GM12878 (cell line): ENCODE results near the gene WHAMM. TPM values are rescaled to one million over a fixed set of nuclear protein-coding genes. Genes with fewer than 3 reads are reported as not detected.

ENCODE experiments used
- ATAC-seq: fragments of 200-7000 bp; cut with Tn5 transposase; 3 replicates; pipeline ENCODE4 v1.9.1; 2020; ENCODE audit warnings: mild to moderate bottlenecking, moderate library complexity
- BruUV-seq: library from RNA; stranded (reverse); fragments of 400-500 nt; replicated peaks from 2 replicates; lab custom pipeline; 2021; lab: Mats Ljungman, UMichigan
- CTCF ChIA-PET: fragments of 300-600 bp; sonication (Branson Sonifier 250); formaldehyde crosslinking; extraction: SDS; loops from one replicate; lab custom pipeline; 2021; ENCODE audit warnings: inconsistent platforms; lab: Yijun Ruan, JAX
- POLR2A ChIA-PET: fragments of 350-600 bp; formaldehyde crosslinking; extraction: SDS; loops from one replicate; lab custom pipeline; 2021; ENCODE audit warnings: inconsistent platforms; lab: Charles Lee
- RAD21 ChIA-PET: fragments of 300-600 bp; sonication (Branson Sonifier 250); formaldehyde crosslinking; loops from one replicate; lab custom pipeline; 2023; ENCODE audit warnings: antibody characterized with exemption; ENCODE audit not compliant: unreplicated experiment; lab: Charles Lee
- SMC1A ChIA-PET: fragments of 300-600 bp; sonication (Branson Sonifier 250); formaldehyde crosslinking; loops from one replicate; lab custom pipeline; 2023; ENCODE audit not compliant: unreplicated experiment, uncharacterized antibody; lab: Charles Lee
- DNase-seq: peaks from one replicate; pipeline ENCODE4 v3.0.0-alpha.2; 2011; ENCODE audit warnings: low read depth, low spot score
- FAIRE-seq: peaks from 3 replicates; lab custom pipeline; 2011; peaks lifted over from hg19 to GRCh38; lab: Jason Lieb, UNC
- H2AFZ ChIP-seq: 2 replicates; pipeline ENCODE4 v1.6.0; 2011; ENCODE audit warnings: low read depth, low read length, control low read depth; ENCODE audit not compliant: control insufficient read depth
- H3K27ac ChIP-seq: 2 replicates; pipeline ENCODE4 v1.5.1; 2011; ENCODE audit warnings: control low read depth; ENCODE audit not compliant: control insufficient read depth, insufficient read depth
- H3K27me3 ChIP-seq, 2 experiments: replicated peaks in 1 of 2; 2 replicates each; pipeline versions ENCODE4 v1.6.0 to v1.6.1; 2011; ENCODE audit warnings: low read length in 1 of 2; ENCODE audit not compliant: control insufficient read depth in 2 of 2, insufficient read depth in 2 of 2
- H3K36me3 ChIP-seq, 2 experiments: 2 replicates each; pipeline ENCODE4 v1.5.1; 2011; ENCODE audit warnings: low read length in 1 of 2; ENCODE audit not compliant: control insufficient read depth in 2 of 2, insufficient read depth in 2 of 2
- H3K4me1 ChIP-seq: 2 replicates; pipeline ENCODE4 v1.6.1; 2011; ENCODE audit warnings: mild to moderate bottlenecking, low read length, moderate library complexity, mixed read lengths; ENCODE audit not compliant: control insufficient read depth, insufficient read depth
- H3K4me2 ChIP-seq: 2 replicates; pipeline ENCODE4 v1.6.0; 2011; ENCODE audit warnings: control low read depth; ENCODE audit not compliant: control insufficient read depth, insufficient read depth
- H3K4me3 ChIP-seq: fragments of 200-600 bp; sonication (generic); 2 replicates; pipeline ENCODE4 v1.5.1; 2016
- H3K79me2 ChIP-seq: 2 replicates; pipeline ENCODE4 v1.6.0; 2011; ENCODE audit warnings: low read length; ENCODE audit not compliant: control insufficient read depth, insufficient read depth
- H3K9ac ChIP-seq: 2 replicates; pipeline ENCODE4 v1.8.0; 2011; ENCODE audit warnings: low read length, control low read depth, mixed read lengths; ENCODE audit not compliant: control insufficient read depth, insufficient read depth
- H3K9me3 ChIP-seq: replicated peaks from 3 replicates; pipeline ENCODE4 v1.5.1; 2011; ENCODE audit warnings: mild to moderate bottlenecking, low read length; ENCODE audit not compliant: control insufficient read depth, insufficient read depth
- H4K20me1 ChIP-seq: 2 replicates; pipeline ENCODE4 v1.6.0; 2011; ENCODE audit not compliant: control insufficient read depth, insufficient read depth
- ATF7 ChIP-seq: fragments of 450-650 bp; IDR thresholded peaks from 2 replicates; pipeline ENCODE4 v1.6.1; 2016; ENCODE audit warnings: low read depth, mild to moderate bottlenecking
- FOXK2 ChIP-seq: fragments of 450-650 bp; IDR thresholded peaks from 2 replicates; pipeline ENCODE4 v1.6.1; 2017; ENCODE audit warnings: mild to moderate bottlenecking, moderate library complexity
- NR2F1 ChIP-seq: fragments of 450-650 bp; conservative IDR thresholded peaks from 2 replicates; pipeline ENCODE4 v1.6.1; 2017; ENCODE audit warnings: mild to moderate bottlenecking
- POLR2A ChIP-seq: IDR thresholded peaks from 2 replicates; pipeline ENCODE4 v1.6.1; 2011; ENCODE audit warnings: low read depth, mild to moderate bottlenecking, low read length
- POLR2AphosphoS2 ChIP-seq: IDR thresholded peaks from 2 replicates; pipeline ENCODE4 v1.6.1; 2011; ENCODE audit warnings: low read depth, mild to moderate bottlenecking, low read length, improper control_type of control experiment, moderate library complexity
- YBX1 ChIP-seq: fragments of 450-650 bp; IDR thresholded peaks from 2 replicates; pipeline ENCODE4 v1.6.1; 2016; ENCODE audit warnings: antibody characterized with exemption
- ZBED1 ChIP-seq: IDR thresholded peaks from 2 replicates; pipeline ENCODE4 v1.6.1; 2016; ENCODE audit warnings: borderline replicate concordance
- ZNF274 ChIP-seq: IDR thresholded peaks from one replicate; pipeline ENCODE4 v1.8.0; 2011; ENCODE audit not compliant: insufficient read length, insufficient read depth
- WGBS: methylation state at CpG from one replicate; pipeline ENCODE4 v1.1.6; 2016; ENCODE audit warnings: low lambda C conversion rate; ENCODE audit not compliant: insufficient replicate concordance, insufficient coverage; ENCODE audit errors: missing lambda C conversion rate; 5-methylcytosine and 5-hydroxymethylcytosine counted together
- in situ Hi-C: fragments of 300-500 bp; cut with MboI; formaldehyde crosslinking; loops from 9 replicates; pipeline ENCODE4 v1.14.3; 2018; ENCODE audit warnings: mixed read lengths
- intact Hi-C: fragments of 100-400 bp; cut with micrococcal nuclease; formaldehyde crosslinking; loops from one replicate; pipeline ENCODE4 v1.14.2; 2022; ENCODE audit not compliant: unreplicated experiment
- polyA plus RNA-seq, 11 experiments: library from polyadenylated mRNA; depleted of rRNA in 4 of 11; unstranded in 6 of 11; stranded (reverse) in 5 of 11; fragments of >200 nt; fragmentation: Nextera tagmentation in 4 of 11; fragmentation: Illumina TruSeq in 1 of 11; extraction: Ambion mirVana in 4 of 11; extraction: Trizol in 1 of 11; gene quantifications; 1 replicate in 1 of 11; 2 replicates in 10 of 11; pipeline versions ENCODE4 v1.2.1 to v1.2.3, GENCODE V29; 2011 to 2016; ENCODE audit warnings: inconsistent platforms in 2 of 11, missing spikeins in 2 of 11, low read depth in 1 of 11
- total RNA-seq, 4 experiments: library from RNA; depleted of rRNA in 3 of 4; stranded (reverse); fragments of >200 nt in 3 of 4; fragmentation: Illumina TruSeq in 1 of 4; extraction: Trizol in 1 of 4; gene quantifications; 2 replicates each; pipeline versions ENCODE4 v1.2.1 to v1.2.3, GENCODE V29; 2013 to 2021
- TF ChIP-seq, protein P1 (sequence below): fragments of 450-650 bp; IDR thresholded peaks from 2 replicates; pipeline ENCODE4 v1.6.1; 2018; ENCODE audit warnings: mild to moderate bottlenecking, low read depth, moderate library complexity; ENCODE audit not compliant: partially characterized antibody
- TF ChIP-seq, protein P2 (sequence below): fragments of 450-650 bp; formaldehyde crosslinking; IDR thresholded peaks from 2 replicates; pipeline ENCODE4 v1.5.0; 2022; ENCODE audit warnings: mild to moderate bottlenecking, missing genetic modification characterization

Gene WHAMM
- total and polyA plus RNA-seq, 10 of the 15 experiments (the other 5 are each of a cell fraction or from before 2014, with no cell fraction given) = 0.87 to 6.7 (median 2.5) TPM

DNA sequence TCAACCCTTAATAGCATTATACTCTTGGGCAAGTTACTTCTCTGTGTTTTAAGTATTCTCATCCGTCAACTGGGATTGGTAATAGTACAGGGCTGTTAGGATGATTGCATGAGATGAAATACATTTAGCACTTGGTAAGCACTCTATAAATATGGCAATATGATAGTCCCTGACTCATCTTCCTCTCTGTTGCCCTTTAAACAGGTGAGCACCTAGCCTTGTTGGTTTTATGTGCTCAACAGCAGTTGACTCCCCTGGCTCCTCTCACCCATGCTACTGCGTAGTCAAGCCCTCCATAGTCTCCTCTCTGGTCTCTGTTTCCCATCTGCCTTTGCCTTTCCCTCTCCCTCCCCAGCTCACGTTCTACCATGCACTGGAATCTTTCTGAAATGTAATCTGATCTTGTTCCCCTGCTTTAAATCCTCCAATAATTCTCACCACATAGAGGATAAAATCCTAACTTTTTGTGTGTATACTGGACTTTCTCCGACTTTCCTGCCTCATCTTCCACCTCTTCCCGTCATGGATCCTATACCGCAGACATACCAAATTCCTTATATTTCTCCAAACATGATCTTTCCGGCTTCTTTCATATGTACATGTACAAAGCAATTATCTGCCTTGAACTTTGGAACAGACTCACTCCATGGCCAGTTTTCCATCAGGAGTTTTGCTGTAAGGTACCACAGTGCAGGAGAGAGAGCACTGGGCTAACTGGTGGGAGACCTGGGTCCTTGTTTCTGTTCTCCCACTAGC lies 45.9 kb upstream of the WHAMM start:
- WGBS = 98% methylated on average over 7 of the region's 7 CpGs
- intact Hi-C loops = no loop called here
- ATAC-seq (no peak), FAIRE-seq (no peak), DNase-seq (no peak)
- no peak overlapping the region for H3K4me2 ChIP-seq
- H3K4me1 ChIP-seq = no peaks in the 10 kb centered on the region
- no peaks in the 10 kb centered on the region; the same call in 2 of the 3 replicates for H3K9me3 ChIP-seq
- no peaks in the 10 kb centered on the region for H3K27me3 ChIP-seq
- CTCF ChIA-PET = interaction anchor here (1.0 kb wide), 1 partner anchor 85 kb away, joined by 3 read pairs; no protein-coding TSS in a partner anchor
- H4K20me1 ChIP-seq = no peaks in the 10 kb centered on the region
- H3K36me3 ChIP-seq = peaks cover 3 to 4% of the 10 kb centered on the region in 2 experiments; a peak in 3 of 4 replicates
- POLR2A ChIA-PET = interaction anchor here (1.0 kb wide), 1 partner anchor 15 kb away, joined by 4 read pairs; no protein-coding TSS in a partner anchor
- H3K27ac ChIP-seq = no peak overlapping the region
- H3K9ac ChIP-seq = no peak overlapping the region
- H3K79me2 ChIP-seq = no peaks in the 10 kb centered on the region
- TF ChIP-seq ATF7 = no peak
- TF ChIP-seq FOXK2 = no peak
- TF ChIP-seq POLR2A = no peak
- no peak for TF ChIP-seq NR2F1
- TF ChIP-seq ZBED1 = no peak
- in situ Hi-C loops = no loop called here
- SMC1A ChIA-PET = no interaction called here
- no peak overlapping the region for H2AFZ ChIP-seq
- no TSS peak for BruUV-seq
- no peak overlapping the region for H3K4me3 ChIP-seq
- RAD21 ChIA-PET = no interaction called here

DNA sequence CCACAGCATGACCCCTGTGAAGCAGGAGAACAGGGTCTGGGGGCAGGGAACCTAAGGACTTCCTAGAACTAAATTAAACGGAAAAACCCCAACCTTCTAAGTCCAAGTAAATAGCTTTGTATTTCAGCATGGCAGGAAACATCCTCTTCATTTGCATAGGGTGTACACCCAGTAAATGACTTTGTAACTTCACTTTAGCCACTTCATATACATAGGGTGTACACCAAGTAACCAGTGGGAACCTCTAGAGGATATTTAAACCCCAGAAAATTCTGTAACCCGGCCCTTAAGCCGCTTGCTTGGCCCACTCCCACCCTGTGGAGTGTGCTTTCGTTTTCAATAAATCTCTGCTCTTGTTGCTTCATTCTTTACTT lies 45.3 kb upstream of the WHAMM start:
- SMC1A ChIA-PET = no interaction called here
- RAD21 ChIA-PET = no interaction called here
- Histone ChIP-seq H2AFZ (no peak overlapping the region), H3K9me3 (no peaks in the 10 kb centered on the region; the same call in 2 of the 3 replicates), H3K9ac (no peak overlapping the region), H3K27ac (no peak overlapping the region), H3K4me3 (no peak overlapping the region), H3K79me2 (no peaks in the 10 kb centered on the region), H3K4me1 (no peaks in the 10 kb centered on the region), H3K36me3 (peaks cover 3 to 4% of the 10 kb centered on the region in 2 experiments; a peak in 3 of 4 replicates), H3K4me2 (no peak overlapping the region), H3K27me3 (no peaks in the 10 kb centered on the region), H4K20me1 (no peaks in the 10 kb centered on the region)
- WGBS = 29% methylated on average over 4 of the region's 4 CpGs
- no peak for ATAC-seq
- BruUV-seq = no TSS peak
- in situ Hi-C loops (no loop called here), intact Hi-C loops (no loop called here)
- no peak for FAIRE-seq
- CTCF ChIA-PET = no interaction called here
- POLR2A ChIA-PET = no interaction called here
- DNase-seq = no peak
- TF ChIP-seq, protein P1, sequence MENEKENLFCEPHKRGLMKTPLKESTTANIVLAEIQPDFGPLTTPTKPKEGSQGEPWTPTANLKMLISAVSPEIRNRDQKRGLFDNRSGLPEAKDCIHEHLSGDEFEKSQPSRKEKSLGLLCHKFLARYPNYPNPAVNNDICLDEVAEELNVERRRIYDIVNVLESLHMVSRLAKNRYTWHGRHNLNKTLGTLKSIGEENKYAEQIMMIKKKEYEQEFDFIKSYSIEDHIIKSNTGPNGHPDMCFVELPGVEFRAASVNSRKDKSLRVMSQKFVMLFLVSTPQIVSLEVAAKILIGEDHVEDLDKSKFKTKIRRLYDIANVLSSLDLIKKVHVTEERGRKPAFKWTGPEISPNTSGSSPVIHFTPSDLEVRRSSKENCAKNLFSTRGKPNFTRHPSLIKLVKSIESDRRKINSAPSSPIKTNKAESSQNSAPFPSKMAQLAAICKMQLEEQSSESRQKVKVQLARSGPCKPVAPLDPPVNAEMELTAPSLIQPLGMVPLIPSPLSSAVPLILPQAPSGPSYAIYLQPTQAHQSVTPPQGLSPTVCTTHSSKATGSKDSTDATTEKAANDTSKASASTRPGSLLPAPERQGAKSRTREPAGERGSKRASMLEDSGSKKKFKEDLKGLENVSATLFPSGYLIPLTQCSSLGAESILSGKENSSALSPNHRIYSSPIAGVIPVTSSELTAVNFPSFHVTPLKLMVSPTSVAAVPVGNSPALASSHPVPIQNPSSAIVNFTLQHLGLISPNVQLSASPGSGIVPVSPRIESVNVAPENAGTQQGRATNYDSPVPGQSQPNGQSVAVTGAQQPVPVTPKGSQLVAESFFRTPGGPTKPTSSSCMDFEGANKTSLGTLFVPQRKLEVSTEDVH = no peak
- TF ChIP-seq POLR2AphosphoS2 (no peak), YBX1 (no peak), ZNF274 (no peak)
- TF ChIP-seq, protein P2, sequence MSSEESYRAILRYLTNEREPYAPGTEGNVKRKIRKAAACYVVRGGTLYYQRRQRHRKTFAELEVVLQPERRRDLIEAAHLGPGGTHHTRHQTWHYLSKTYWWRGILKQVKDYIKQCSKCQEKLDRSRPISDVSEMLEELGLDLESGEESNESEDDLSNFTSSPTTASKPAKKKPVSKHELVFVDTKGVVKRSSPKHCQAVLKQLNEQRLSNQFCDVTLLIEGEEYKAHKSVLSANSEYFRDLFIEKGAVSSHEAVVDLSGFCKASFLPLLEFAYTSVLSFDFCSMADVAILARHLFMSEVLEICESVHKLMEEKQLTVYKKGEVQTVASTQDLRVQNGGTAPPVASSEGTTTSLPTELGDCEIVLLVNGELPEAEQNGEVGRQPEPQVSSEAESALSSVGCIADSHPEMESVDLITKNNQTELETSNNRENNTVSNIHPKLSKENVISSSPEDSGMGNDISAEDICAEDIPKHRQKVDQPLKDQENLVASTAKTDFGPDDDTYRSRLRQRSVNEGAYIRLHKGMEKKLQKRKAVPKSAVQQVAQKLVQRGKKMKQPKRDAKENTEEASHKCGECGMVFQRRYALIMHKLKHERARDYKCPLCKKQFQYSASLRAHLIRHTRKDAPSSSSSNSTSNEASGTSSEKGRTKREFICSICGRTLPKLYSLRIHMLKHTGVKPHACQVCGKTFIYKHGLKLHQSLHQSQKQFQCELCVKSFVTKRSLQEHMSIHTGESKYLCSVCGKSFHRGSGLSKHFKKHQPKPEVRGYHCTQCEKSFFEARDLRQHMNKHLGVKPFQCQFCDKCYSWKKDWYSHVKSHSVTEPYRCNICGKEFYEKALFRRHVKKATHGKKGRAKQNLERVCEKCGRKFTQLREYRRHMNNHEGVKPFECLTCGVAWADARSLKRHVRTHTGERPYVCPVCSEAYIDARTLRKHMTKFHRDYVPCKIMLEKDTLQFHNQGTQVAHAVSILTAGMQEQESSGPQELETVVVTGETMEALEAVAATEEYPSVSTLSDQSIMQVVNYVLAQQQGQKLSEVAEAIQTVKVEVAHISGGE (CRISPR knock-in tag) = no peak
